Neural crest cell (in vitro differentiated cells): ENCODE data around the gene CHRNB2. TPM values are rescaled to one million over a fixed set of nuclear protein-coding genes. Genes with fewer than 3 reads are reported as not detected.
A peak's percentile ranks its signal among the peaks of the same experiment; 100 is the strongest.

Experiments used
- DNase-seq: peaks from one replicate; pipeline ENCODE4 v3.0.0; 2021; ENCODE audit warnings: low read depth, mixed read lengths, low spot score
- H3K27ac Mint-ChIP-seq: one replicate; pipeline ENCODE4 v1.8.0; 2021; ENCODE audit warnings: mild to moderate bottlenecking, mixed read lengths; ENCODE audit not compliant: unreplicated experiment
- H3K27me3 Mint-ChIP-seq: 2 replicates; pipeline ENCODE4 v1.8.0; 2021; ENCODE audit warnings: low read depth, mild to moderate bottlenecking, mixed read lengths
- H3K36me3 Mint-ChIP-seq: 2 replicates; pipeline ENCODE4 v1.8.0; 2021; ENCODE audit warnings: low read depth, mild to moderate bottlenecking, mixed read lengths
- H3K4me1 Mint-ChIP-seq: 2 replicates; pipeline ENCODE4 v1.8.0; 2021; ENCODE audit warnings: mixed read lengths
- H3K4me3 Mint-ChIP-seq: one replicate; pipeline ENCODE4 v1.8.0; 2021; ENCODE audit warnings: mild to moderate bottlenecking, mixed read lengths
- H3K9me3 Mint-ChIP-seq: 2 replicates; pipeline ENCODE4 v1.8.0; 2021; ENCODE audit warnings: mixed read lengths
- long read RNA-seq: library from polyadenylated mRNA; unstranded; transcript quantifications from one replicate; pipeline ENCODE4 v2.0.0, GENCODE V29; 2020
- total RNA-seq: library from RNA; stranded (reverse); gene quantifications from 2 replicates; pipeline ENCODE4 v1.2.1, GENCODE V29; 2021
- TF ChIP-seq, protein P1 (sequence below): fragments of 200-600 bp; sonication (generic); conservative IDR thresholded peaks from 2 replicates; pipeline ENCODE4 v1.5.0; 2021; ENCODE audit warnings: antibody characterized with exemption, mild to moderate bottlenecking

Gene CHRNB2
- total RNA-seq: 8.7 and 10.6 TPM in 2 replicates
- long read RNA-seq, partial matches to known transcripts: 0 of 3 reads
- long read RNA-seq, other reads (novel, unspliced or antisense): 3 of 3 reads

- Mint-ChIP-seq H3K4me1 (peaks cover 15% of the 10 kb centered on the region), H3K27me3 (peaks cover 33% of the 10 kb centered on the region), H3K27ac (no peak within 1 kb of the TSS), H3K4me3 (peak within 1 kb of the TSS; percentile 87), H3K36me3 (peaks cover 7% of the 10 kb centered on the region), H3K9me3 (no peaks in the 10 kb centered on the region)
- TF ChIP-seq, protein P1, sequence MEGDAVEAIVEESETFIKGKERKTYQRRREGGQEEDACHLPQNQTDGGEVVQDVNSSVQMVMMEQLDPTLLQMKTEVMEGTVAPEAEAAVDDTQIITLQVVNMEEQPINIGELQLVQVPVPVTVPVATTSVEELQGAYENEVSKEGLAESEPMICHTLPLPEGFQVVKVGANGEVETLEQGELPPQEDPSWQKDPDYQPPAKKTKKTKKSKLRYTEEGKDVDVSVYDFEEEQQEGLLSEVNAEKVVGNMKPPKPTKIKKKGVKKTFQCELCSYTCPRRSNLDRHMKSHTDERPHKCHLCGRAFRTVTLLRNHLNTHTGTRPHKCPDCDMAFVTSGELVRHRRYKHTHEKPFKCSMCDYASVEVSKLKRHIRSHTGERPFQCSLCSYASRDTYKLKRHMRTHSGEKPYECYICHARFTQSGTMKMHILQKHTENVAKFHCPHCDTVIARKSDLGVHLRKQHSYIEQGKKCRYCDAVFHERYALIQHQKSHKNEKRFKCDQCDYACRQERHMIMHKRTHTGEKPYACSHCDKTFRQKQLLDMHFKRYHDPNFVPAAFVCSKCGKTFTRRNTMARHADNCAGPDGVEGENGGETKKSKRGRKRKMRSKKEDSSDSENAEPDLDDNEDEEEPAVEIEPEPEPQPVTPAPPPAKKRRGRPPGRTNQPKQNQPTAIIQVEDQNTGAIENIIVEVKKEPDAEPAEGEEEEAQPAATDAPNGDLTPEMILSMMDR: no peak
- peak; percentile 67 for DNase-seq
Observed at GRCh38 chr1:154567386-154568156, at the start of gene CHRNB2. TSS of gene CHRNB2 (plus strand) at chr1:154567778. CDS start at chr1:154568045, 267 bp downstream.

- TF ChIP-seq, protein P1: no peak
- no peaks in the 10 kb centered on the region for H3K36me3 Mint-ChIP-seq
- H3K4me1 Mint-ChIP-seq: no peaks in the 10 kb centered on the region
- H3K27me3 Mint-ChIP-seq: peaks cover 9% of the 10 kb centered on the region
- no peak overlapping the region for H3K4me3 Mint-ChIP-seq
- H3K9me3 Mint-ChIP-seq: no peaks in the 10 kb centered on the region
- DNase-seq: no peak
- no peak overlapping the region for H3K27ac Mint-ChIP-seq
Observed at GRCh38 chr1:154519591-154519991, 48.0 kb upstream of the CHRNB2 start.

DNA sequence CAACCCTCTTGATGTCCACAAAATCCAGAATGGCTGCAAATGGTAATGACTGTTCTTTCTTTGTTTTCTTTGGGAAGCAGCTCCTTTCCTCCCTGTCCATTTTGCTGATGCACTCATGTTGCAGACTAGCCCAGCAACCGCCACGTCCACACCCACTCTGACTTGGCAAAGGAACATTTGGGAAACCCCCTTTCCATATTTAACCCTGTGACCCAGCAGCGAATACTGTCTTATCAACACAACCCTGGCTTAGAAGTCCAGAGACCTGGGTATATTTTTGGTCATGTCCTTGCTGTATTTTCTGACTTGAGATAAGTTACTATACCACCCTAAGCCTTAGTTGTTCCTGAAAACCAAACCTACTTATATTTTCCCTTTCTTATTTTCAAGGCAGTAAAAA, 47.2 kb upstream of the CHRNB2 start:
- H3K27ac Mint-ChIP-seq: no peak overlapping the region
- TF ChIP-seq, protein P1: no peak
- H3K27me3 Mint-ChIP-seq: peaks cover 9% of the 10 kb centered on the region
- no peaks in the 10 kb centered on the region for H3K4me1 Mint-ChIP-seq
- no peaks in the 10 kb centered on the region for H3K9me3 Mint-ChIP-seq
- no peaks in the 10 kb centered on the region for H3K36me3 Mint-ChIP-seq
- no peak overlapping the region for H3K4me3 Mint-ChIP-seq
- DNase-seq: no peak

DNA sequence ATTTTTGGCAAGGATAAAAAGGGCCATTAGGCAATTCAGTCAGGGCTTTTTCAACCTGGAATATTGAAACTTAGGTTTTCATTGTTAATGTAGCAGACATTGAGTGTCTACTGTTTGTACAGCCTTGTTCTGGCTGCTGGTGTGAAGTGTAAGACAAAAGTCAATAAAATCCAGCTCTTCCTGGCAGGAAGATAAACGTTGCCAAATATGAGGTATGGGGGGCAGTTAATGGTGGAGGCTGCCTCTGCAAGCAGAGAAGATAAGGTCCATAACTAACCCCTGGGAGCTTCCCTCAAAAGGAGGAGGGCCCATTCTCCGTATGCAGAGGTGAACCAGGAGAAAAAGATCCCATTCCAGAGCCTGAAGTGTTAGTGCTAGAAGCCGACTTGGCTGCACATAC, 45.9 kb upstream of the CHRNB2 start:
- H3K27ac Mint-ChIP-seq: no peak overlapping the region
- no peaks in the 10 kb centered on the region for H3K36me3 Mint-ChIP-seq
- H3K4me1 Mint-ChIP-seq: no peaks in the 10 kb centered on the region
- H3K4me3 Mint-ChIP-seq: no peak overlapping the region
- peaks cover 4% of the 10 kb centered on the region for H3K27me3 Mint-ChIP-seq
- no peak for DNase-seq
- TF ChIP-seq, protein P1: no peak
- no peaks in the 10 kb centered on the region for H3K9me3 Mint-ChIP-seq

- Mint-ChIP-seq H3K27me3 (no peaks in the 10 kb centered on the region), H3K4me3 (no peak overlapping the region), H3K9me3 (no peaks in the 10 kb centered on the region), H3K4me1 (no peaks in the 10 kb centered on the region), H3K36me3 (no peaks in the 10 kb centered on the region), H3K27ac (no peak overlapping the region)
- TF ChIP-seq, protein P1: no peak
- DNase-seq: no peak
Observed at GRCh38 chr1:154524881-154525280, 42.7 kb upstream of the CHRNB2 start.
